ENCODE measurements around the gene RPUSD1. TPM values are rescaled to one million over a fixed set of nuclear protein-coding genes. Genes with fewer than 3 reads are reported as not detected.

The RPUSD1 gene
- total RNA-seq, 1 experiment from 2014 or later, result 72.6 TPM

DNA sequence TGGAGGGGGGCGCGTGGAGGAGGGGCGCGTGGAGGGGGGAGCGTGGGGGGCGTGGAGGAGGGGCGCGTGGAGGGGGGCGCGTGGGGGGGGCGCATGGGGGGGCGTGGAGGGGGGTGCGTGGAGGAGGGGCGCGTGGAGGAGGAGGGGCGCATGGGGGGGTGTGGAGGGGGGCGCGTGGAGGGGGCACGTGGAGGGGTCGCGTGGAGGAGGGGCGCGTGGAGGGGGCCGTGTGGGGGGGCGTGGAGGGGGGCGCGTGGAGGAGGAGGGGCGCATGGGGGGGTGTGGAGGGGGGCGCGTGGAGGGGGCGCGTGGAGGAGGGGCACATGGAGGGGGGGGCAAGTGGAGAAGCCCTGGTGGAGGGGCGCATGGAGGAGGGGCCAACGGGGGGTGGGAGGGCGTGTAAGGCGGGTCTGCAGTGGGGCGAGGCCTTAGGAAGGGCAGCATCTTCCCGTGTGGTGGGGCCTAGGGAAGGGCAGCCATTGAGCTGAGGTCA lies 20.4 kb downstream of the RPUSD1 start:
- no peak overlapping the region for H3K9ac ChIP-seq (ENCODE audit: low read length)
- H3K9me3 ChIP-seq (ENCODE audit: low read length), result no peaks in the 10 kb centered on the region
- H3K79me2 ChIP-seq (ENCODE audit: low read length), result no peaks in the 10 kb centered on the region
- TF ChIP-seq EZH2 (IDR thresholded peaks at IDR 0.05; ENCODE audit: low read length, unreplicated experiment) (no peak), EZH2phosphoT487 (IDR thresholded peaks at IDR 0.05; ENCODE audit: borderline replicate concordance, low read length) (no peak), CTCF (conservative IDR thresholded peaks at IDR 0.05; ENCODE audit: low read depth, low read length) (no peak)
- H3K4me3 ChIP-seq (ENCODE audit: low read length), result no peak overlapping the region
- no peaks in the 10 kb centered on the region for H3K36me3 ChIP-seq (ENCODE audit: low read depth, low read length)
- no peak overlapping the region for H3K4me2 ChIP-seq (ENCODE audit: low read length)
- no peaks in the 10 kb centered on the region for H3K27me3 ChIP-seq (ENCODE audit: low read length)
- no peak overlapping the region for H2AFZ ChIP-seq (ENCODE audit: low read length)
- no peaks in the 10 kb centered on the region for H3K4me1 ChIP-seq (ENCODE audit: insufficient read depth, low read length)
- H3F3A ChIP-seq (ENCODE audit: low read length, unreplicated experiment), result no peaks in the 10 kb centered on the region
- ATAC-seq (no peak), DNase-seq (no peak)
- intact Hi-C loops (cut with micrococcal nuclease), result no loop called here
- ChIA-PET POLR2A (ENCODE audit: unreplicated experiment) (no interaction called here), CTCF (no interaction called here)
- H3K27ac ChIP-seq (ENCODE audit: low read length), result no peak overlapping the region
- H4K20me1 ChIP-seq (ENCODE audit: low read length), result no peaks in the 10 kb centered on the region
- H3K9me2 ChIP-seq (replicated peaks; ENCODE audit: low read length), result no peaks in the 10 kb centered on the region
- no TSS peak for BruUV-seq (replicated peaks)

GRCh38 chr16:766820-767640 lies 21.2 kb downstream of the RPUSD1 start:
- no TSS peak for BruUV-seq (replicated peaks)
- no peak overlapping the region for H3K4me3 ChIP-seq (ENCODE audit: low read length)
- TF ChIP-seq EZH2 (IDR thresholded peaks at IDR 0.05; ENCODE audit: low read length, unreplicated experiment) (no peak), CTCF (conservative IDR thresholded peaks at IDR 0.05; ENCODE audit: low read depth, low read length) (no peak), EZH2phosphoT487 (IDR thresholded peaks at IDR 0.05; ENCODE audit: borderline replicate concordance, low read length) (no peak)

More at GRCh38 chr16:766820-767640, 21.2 kb downstream of the RPUSD1 start:
- intact Hi-C loops (cut with micrococcal nuclease), result no loop called here
- Histone ChIP-seq H3K79me2 (ENCODE audit: low read length) (no peaks in the 10 kb centered on the region), H3K9ac (ENCODE audit: low read length) (no peak overlapping the region), H3F3A (ENCODE audit: low read length, unreplicated experiment) (no peaks in the 10 kb centered on the region), H4K20me1 (ENCODE audit: low read length) (no peaks in the 10 kb centered on the region), H2AFZ (ENCODE audit: low read length) (no peak overlapping the region), H3K9me3 (ENCODE audit: low read length) (no peaks in the 10 kb centered on the region), H3K36me3 (ENCODE audit: low read depth, low read length) (no peaks in the 10 kb centered on the region), H3K4me2 (ENCODE audit: low read length) (no peak overlapping the region), H3K4me1 (ENCODE audit: insufficient read depth, low read length) (no peaks in the 10 kb centered on the region), H3K9me2 (replicated peaks; ENCODE audit: low read length) (no peaks in the 10 kb centered on the region), H3K27me3 (ENCODE audit: low read length) (no peaks in the 10 kb centered on the region), H3K27ac (ENCODE audit: low read length) (no peak overlapping the region)
- POLR2A ChIA-PET (ENCODE audit: unreplicated experiment), result no interaction called here
- CTCF ChIA-PET, result interaction anchor here (0.6 kb wide), 1 partner anchor 1165 kb away, joined by 3 read pairs; no protein-coding TSS in a partner anchor
- DNase-seq (no peak), ATAC-seq (no peak)

All from PC-3 (cell line).